HG02610 (cell line): Measurements from ENCODE around the gene SOX30.

ENCODE experiments used
- ATAC-seq: cut with Tn5 transposase; IDR thresholded peaks from one replicate; pipeline ENCODE4 v1.9.1; 2021; ENCODE audit warnings: mild to moderate bottlenecking, moderate library complexity; ENCODE audit not compliant: unreplicated experiment

Gene SOX30

DNA sequence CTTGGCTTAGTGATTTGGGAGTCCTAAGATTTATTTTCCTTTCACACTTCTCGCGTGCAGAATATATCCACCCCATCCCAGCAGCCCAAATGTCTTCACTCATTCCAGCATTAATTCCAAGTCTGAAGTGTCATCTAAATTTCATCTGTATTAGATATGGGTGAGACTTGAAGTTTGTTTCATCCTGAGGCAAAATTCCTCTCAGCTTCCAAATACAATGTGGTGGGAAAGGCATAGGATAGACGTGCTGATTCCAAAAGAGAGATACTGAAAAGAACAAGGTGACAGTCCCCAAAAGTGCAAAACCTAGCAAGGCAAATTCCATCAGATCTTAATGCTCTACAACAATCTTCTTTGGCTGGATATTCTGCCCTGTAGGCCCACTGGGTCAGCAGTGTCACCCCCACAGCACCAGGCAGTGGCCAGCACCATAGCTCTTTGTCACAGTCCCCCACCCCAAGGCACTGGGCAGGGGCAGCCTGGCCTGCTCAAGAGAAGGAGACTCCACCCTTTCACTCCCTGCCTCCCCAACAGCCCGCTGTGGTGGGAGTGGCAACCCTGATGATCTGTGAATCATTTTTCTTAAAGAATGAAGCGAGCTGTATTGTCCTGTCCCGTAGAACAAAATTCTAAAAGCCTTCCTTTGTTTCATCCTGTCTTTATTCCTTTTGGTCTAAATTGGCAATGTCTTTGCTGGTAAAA is 74.0 kb downstream of the SOX30 start:
- no peak for ATAC-seq

DNA sequence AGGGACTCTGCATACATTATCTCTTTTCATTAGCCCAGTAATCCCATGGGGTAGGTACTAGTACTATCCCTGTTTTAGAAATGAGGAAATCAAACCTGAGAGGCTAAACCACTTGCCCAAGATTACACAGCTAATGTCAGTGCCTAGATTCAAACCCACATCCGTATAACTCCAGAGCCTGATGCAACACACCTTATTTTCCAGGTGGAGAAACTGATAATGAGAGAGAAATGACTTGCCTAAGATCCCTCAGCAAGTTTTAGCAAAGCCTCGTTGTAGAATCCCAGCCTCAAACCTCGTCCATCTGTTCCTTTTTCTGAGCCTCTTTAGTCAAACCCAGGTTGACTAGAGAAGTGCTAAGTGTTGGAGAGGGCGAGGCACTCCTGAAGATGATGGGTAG is 75.6 kb downstream of the SOX30 start:
- ATAC-seq = no peak
